Measurements from ENCODE around the gene PCCA.
"Not testable (repeated sequence)": the region's sequence is repeated elsewhere in the genome, so short reads cannot be mapped to it uniquely, and the experiment has no call there.

The PCCA gene, protein sequence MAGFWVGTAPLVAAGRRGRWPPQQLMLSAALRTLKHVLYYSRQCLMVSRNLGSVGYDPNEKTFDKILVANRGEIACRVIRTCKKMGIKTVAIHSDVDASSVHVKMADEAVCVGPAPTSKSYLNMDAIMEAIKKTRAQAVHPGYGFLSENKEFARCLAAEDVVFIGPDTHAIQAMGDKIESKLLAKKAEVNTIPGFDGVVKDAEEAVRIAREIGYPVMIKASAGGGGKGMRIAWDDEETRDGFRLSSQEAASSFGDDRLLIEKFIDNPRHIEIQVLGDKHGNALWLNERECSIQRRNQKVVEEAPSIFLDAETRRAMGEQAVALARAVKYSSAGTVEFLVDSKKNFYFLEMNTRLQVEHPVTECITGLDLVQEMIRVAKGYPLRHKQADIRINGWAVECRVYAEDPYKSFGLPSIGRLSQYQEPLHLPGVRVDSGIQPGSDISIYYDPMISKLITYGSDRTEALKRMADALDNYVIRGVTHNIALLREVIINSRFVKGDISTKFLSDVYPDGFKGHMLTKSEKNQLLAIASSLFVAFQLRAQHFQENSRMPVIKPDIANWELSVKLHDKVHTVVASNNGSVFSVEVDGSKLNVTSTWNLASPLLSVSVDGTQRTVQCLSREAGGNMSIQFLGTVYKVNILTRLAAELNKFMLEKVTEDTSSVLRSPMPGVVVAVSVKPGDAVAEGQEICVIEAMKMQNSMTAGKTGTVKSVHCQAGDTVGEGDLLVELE

DNA sequence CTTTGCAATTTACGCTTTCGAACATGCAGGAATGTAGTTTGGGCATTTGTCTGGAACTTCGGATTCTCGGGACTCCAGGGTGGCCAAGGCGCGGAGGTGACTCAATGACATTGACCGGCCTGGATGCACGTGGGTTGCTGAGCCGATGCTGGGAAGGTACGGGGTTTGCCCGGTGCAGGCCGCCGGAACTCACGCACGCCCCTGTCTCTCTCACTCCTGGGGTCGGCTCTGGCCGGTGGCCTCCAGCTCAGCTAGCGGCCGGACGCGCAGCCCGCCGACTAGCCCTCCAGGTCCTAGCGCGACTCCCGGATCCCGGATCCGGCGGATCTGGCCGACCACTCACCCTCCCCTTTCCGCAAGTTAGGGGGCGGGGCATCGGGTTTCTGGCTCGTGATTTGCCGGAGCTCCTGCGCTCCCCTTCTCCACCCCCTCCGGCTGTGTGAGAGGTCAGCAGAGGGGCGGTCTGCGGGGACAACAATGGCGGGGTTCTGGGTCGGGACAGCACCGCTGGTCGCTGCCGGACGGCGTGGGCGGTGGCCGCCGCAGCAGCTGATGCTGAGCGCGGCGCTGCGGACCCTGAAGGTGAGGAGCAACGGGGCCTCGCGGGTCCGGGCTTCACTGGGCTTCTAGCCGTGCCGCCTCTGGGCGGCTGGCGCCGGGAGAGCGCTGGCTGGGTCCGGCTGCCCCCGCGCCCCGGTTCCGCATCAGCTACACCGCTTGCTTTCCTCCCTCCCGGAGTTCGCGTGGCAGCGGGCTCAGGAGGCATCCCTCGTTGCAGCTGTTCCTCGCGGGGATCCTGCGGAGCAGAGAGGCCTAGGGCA, at the start of gene PCCA:
Gene PCCA, plus strand, starts transcription at position 450 of the 821 bp plus-strand sequence. Its CDS starts 28 bp downstream, at position 478.
- DNase-seq (ENCODE audit: low spot score) = peak; percentile 74

GRCh38 chr13:100039740-100040139, 49.2 kb upstream of the PCCA start:
- no peak for DNase-seq (ENCODE audit: low spot score)

GRCh38 chr13:100040196-100040595, 48.7 kb upstream of the PCCA start:
- no peak for DNase-seq (ENCODE audit: low spot score)

- DNase-seq (ENCODE audit: low spot score) = no peak
Observed at GRCh38 chr13:100044936-100045335, 44.0 kb upstream of the PCCA start.

DNA sequence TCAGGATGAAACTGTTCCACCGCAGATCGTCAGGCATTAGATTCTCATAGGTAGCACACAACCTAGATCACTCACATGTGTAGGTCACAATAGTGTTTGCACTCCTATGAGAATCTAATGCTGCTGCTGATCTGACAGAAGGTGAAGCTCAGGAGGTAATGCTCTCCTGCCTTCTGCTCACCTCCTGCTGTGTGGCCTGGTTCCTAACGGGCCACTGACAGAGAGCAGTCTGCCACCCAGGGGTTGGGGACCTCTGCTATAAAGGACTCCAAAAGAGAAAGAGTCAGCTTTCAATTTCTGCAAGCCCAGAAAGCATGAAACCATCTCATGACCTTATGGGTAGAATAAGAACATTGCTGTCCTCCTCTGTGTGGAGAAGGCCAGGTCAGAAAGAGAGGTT, 43.5 kb upstream of the PCCA start:
- DNase-seq (ENCODE audit: low spot score) = no peak

- no peak for DNase-seq (ENCODE audit: low spot score)
Observed at GRCh38 chr13:100051070-100051469, 37.8 kb upstream of the PCCA start.

DNA sequence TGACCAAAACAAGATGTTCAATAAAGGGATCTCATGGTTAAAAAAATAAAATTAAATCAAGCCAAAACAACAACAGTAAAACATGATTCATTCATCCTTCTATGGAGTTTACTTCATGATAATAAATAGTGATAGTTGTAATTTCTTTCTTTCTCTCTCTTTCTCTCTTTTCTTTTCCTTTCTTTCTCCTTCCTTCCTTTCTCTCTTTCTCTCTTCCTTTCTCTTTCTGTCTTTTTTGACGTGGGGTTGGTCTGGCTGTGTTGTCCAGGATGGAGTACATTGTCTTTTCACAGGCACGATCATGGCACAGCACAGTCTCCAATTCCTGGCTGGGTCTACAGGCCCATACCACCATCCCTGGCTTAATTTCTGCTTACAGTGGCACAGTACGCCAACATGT, 29.1 kb upstream of the PCCA start:
- no peak for DNase-seq (ENCODE audit: low spot score)

DNA sequence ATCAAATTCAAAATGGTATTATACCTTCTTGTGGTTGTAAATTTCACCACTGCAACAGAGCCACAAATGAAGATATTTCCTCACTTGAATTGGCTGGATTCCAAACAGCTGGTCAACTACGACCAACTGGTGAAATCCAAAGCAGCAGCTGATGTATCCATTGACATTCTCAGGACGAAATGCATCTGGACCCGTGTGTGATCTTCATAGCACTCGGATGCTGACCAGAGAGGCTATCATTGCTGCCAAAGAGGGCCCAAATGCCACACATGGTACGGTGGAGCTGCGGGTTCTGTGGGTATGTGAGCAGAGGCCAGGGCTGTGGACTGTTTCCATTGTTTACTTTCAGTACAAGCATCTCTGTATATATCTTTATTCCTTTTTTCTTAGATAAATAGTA, 25.6 kb upstream of the PCCA start:
- no peak for DNase-seq (ENCODE audit: low spot score)

- no peak for DNase-seq (ENCODE audit: low spot score)
Observed at GRCh38 chr13:100063906-100064305, 25.0 kb upstream of the PCCA start.

DNA sequence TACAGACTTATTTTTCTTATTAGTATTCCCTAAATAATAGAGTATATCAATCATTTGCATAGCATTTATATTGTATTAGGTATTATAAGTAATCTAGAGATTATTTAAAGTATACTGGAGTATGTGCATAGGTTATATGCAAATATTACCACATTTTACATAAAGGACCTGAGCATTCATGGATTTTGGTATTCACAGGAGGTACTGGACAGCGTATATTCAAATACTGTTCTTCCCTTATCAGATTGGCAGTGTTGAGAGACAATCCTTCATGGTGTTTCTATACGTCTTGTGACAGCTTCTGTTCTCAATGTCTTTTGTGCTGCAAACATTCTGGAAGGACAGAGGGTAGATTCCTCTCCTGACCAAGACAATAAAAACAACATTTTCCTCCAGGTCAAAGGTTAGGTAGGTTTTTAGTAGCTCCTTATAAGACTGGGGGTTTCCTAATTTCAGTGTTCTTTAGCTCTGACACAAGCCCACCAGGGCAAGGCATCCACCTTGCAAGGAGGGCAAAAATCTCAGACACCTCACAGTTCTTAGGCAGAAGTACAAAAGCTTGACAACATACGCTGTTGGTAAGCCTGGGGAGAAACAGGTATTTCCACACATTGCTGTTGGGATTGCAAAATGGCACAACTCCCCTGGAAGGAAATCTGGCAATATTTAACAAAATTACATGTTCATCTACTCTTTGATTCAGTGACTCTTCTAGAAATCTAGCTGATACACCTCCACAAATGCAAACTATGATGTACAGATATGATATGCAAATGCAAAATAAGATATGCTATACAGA, 20.6 kb upstream of the PCCA start:
- no peak for DNase-seq (ENCODE audit: low spot score)

DNA sequence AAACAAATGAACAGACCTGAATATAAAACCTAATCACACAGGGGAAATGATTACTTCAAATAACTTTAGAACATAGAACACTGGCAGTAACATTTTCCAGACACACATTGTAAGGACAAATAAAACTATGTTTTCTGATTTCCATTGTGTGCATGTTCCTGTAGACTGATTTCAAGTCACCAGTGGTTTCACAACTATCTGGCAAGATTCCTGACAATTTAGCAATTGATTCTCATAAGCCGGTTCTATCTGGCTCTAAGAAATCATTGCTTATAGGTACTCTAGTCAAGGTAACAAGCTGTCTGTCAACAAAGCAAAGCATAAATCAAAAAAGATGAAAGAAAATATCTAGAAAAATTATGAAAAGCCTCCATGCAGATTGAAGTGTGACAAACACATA, 19.6 kb upstream of the PCCA start:
- DNase-seq (ENCODE audit: low spot score) = no peak

GRCh38 chr13:100075700-100076587, 12.9 kb upstream of the PCCA start:
- DNase-seq (ENCODE audit: low spot score) = no peak

DNA sequence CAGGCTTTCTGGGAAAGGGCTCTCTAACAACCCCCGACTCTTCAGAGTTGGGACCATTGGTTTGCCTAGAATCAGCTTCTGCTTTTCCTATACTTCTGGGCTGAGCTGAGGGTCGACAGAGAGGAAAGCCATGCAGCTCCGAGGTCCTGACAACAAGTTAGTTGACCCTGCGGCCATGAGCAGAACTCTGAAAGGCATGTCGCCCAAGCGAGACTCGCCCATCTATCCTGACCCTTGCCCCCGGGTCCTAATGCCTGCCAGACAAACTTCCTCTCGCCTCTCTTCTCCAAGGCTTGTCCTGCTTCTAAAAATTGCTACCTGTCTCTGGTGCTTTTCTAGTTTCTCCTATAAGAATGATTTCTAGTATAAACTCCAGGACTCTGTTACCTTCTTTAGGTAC, 9.9 kb upstream of the PCCA start:
- DNase-seq (ENCODE audit: low spot score) = not testable (repeated sequence)

GRCh38 chr13:100083401-100083800, 5.5 kb upstream of the PCCA start:
- not testable (repeated sequence) for DNase-seq (ENCODE audit: low spot score)

- DNase-seq (ENCODE audit: low spot score) = no peak
Observed at GRCh38 chr13:100088273-100088643, 635 bp upstream of the PCCA start.

DNA sequence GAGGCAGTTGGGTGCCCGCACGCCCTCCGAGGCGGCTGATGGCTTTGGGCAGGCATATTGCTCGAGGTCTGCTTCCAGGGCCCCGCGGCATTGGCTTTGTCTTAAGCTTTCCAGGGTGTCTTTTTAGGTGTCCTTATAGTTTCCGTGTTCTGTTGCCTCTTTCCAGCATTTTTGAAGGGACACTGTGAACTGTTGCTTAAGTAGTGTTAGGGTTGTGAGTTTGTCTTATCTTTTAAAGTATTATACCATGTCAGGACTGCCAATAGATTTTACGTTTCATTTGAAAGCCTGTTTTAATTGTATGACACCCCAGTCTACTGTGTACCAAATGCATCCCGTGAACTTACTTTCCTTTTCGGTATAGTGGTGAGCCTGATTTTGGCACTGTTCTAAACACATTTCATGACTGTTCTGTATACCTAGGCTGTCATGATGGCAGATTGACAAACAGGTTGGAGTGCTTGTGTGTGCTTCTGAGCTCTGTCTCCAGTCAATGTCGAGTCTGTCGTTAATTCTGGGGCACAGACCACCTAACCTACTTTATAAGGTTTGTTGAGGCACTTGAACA, 656 bp downstream of the PCCA start:
- DNase-seq (ENCODE audit: low spot score) = peak; percentile 6

DNA sequence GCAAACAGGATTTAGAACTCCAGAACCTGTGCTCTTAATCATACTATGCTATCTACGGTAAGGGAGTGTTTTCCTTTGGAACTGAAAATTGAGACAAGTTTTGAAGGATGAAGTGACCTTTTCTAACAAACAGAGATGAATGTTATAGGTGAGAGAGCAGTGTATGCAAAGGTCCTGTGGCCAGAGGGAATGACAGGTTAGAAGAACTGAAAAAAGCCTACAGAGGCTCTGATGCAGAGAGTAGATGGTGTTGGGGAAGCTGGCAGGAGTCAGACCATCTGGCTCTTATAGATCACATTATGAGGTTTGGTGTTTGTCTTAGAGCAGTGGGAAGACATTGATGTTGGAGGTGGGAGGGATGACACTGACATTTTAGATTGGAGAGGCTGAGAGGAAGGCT, 2.0 kb downstream of the PCCA start:
- no peak for DNase-seq (ENCODE audit: low spot score)

GRCh38 chr13:100091391-100091790, 2.5 kb downstream of the PCCA start:
- no peak for DNase-seq (ENCODE audit: low spot score)

GRCh38 chr13:100092273-100092672, 3.4 kb downstream of the PCCA start:
- DNase-seq (ENCODE audit: low spot score) = not testable (repeated sequence)

- no peak for DNase-seq (ENCODE audit: low spot score)
Observed at GRCh38 chr13:100095498-100095897, 6.6 kb downstream of the PCCA start.

All from CD4-positive, alpha-beta T cell treated with Interleukin-15 for 4 hours (primary cell).